H1 (cell line): ENCODE results near the gene SCYL1. TPM values are rescaled to one million over a fixed set of nuclear protein-coding genes. Genes with fewer than 3 reads are reported as not detected.

Experiments
- JUN ChIP-seq: IDR thresholded peaks from 2 replicates; pipeline ENCODE4 v1.6.1; 2011; ENCODE audit warnings: low read depth, mild to moderate bottlenecking, improper control_type of control experiment, low read length
- MAX ChIP-seq: IDR thresholded peaks from 2 replicates; pipeline ENCODE4 v1.6.1; 2012; ENCODE audit warnings: inconsistent platforms
- polyA plus RNA-seq, 7 experiments: library from polyadenylated mRNA; depleted of rRNA in 3 of 7; stranded (reverse) in 5 of 7; unstranded in 2 of 7; fragments of >200 nt in 5 of 7; fragments of 200-250 nt in 2 of 7; gene quantifications; 1 replicate in 5 of 7; 2 replicates in 1 of 7; 4 replicates in 1 of 7; pipeline versions ENCODE4 v1.2.1 to v1.2.3, GENCODE V29; 2011 to 2013; ENCODE audit warnings: missing spikeins in 2 of 7, mixed read lengths in 2 of 7
- total RNA-seq: library from RNA; stranded (reverse); fragmentation: NEBNext Ultra II Directional; extraction: Animal tissue kit (Norgen Biotek cat#: 25700); gene quantifications from 2 replicates; pipeline ENCODE4 v1.2.1, GENCODE V29; 2021

Gene SCYL1
- total and polyA plus RNA-seq, 2 of the 8 experiments (the other 6 are each of a cell fraction or from before 2014, with no cell fraction given), result 59.8 to 77.7 TPM

GRCh38 chr11:65479184-65480145, 45.4 kb upstream of the SCYL1 start (continued):
- TF ChIP-seq MAX (peak; percentile 18; the same call in 1 of the 2 replicates), JUN (no peak)
- TF ChIP-seq, all 59 proteins: peak for 4
